GM21526 (cell line): Measurements from ENCODE around the gene IFT25.

ENCODE experiments used
- ATAC-seq: cut with Tn5 transposase; IDR thresholded peaks from one replicate; pipeline ENCODE4 v1.9.1; 2021; ENCODE audit warnings: moderate library complexity; ENCODE audit not compliant: unreplicated experiment, low FRiP score

Gene IFT25

DNA sequence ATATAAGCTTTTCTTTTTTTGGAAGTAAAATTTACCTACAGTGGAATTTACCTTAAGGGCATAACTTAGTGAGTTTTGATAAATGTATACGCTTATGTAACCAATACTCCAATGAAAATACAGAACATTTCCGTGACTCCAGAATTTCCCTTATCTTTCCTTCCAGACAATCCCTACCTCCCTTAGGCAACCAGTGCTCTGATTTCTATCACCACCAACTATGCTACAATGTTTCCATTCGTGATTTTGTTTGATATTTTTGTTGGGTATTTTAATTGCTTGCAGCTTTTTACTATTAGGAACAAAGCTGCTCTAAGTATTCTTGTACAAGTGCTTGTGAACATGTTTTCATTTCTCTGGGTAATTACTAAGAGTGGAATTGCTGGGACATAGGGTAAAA is 14.6 kb downstream of the IFT25 start:
- no peak for ATAC-seq

DNA sequence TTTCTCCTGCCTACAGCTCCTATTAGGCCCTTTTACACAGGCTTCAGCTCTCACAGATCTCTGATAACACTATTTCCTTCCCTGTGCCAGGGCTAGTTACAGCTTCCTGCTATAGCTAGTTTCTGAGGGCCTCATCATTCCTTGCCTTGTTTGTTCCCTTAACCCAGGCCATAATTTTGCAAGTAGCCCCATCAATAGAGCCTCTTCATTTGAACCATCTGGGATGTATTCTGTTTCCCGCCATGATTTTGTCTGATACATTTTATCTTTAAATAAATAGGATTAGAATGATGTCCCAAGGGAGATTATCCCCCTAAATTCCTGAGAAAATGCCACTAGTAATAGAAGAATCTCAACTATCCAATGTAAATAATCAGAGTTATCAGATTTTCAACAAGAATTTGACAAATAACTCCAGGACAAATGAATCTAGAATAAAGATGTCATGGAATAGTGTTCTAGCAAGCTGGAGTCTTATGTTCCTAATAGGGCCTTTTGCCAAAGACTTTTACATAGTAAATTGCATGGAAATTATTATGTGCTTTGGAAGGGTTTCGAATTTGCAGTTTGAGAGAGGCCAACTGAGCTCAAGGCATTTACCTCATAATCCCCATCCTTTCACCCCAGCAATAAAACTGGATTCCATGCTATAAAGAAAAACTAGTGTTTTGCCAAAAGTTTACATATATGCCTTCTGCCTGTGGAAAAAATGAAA is 16.1 kb downstream of the IFT25 start:
- no peak for ATAC-seq

DNA sequence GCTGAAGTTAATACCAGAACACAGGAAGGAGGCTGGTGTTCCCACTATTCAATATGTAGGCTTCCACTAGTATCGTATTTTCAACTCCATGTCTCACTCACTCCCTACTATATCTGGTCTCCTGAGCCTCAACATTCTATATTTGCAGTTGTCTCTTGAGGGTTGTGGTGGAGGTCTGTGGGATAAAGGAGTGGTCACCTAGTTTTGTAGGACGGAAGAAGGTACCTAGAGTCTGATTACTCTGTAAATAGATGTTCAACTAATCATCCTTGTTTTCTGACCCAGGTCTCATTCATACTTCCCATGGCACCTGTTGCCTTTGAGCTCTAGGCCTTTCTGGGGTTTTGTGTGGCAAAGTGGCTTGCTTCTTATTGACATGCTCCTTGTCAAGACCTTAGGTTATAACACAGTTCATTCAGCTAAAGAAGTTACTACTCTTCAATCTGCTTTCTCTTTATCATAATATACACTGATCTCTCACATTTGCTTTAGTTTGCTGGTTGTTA is 18.1 kb downstream of the IFT25 start:
- no peak for ATAC-seq

DNA sequence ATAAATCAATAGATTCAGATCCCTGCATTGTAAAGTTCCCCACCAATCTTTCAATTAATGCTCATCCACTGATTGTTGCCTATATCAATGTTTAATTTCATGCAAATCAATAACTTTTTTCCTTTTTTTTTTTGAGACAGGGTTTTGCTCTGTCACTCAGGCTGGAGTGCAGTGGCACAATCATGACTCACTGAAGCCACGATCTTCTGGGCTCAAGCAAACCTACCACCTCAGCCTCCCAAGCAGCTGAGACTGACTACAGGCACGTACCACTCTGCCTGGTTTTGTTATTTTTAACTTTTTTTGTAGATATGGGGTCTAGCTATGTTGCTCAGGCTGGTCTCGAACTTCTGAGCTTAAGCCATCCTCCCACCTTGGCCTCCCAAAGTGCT is 25.8 kb downstream of the IFT25 start:
- ATAC-seq, result no peak

DNA sequence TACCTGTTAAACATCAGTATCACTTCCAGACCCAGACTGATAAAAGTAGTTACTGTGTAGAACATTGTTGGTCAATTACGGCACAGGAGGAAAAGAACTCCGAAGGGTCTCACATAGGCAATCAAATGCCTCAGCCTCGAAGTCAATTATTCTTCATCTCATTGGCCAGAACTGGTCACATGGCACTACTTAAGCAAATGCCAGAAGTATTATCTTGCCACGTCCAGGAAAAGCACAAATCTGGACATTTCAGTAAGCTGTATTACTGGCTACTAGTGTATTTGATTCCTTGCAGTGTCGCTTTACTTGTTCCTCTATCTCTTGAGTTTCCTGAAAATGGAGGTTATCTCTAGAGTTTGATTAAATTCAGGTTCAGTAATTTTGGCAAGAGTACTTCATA is 27.2 kb downstream of the IFT25 start:
- ATAC-seq, result no peak

DNA sequence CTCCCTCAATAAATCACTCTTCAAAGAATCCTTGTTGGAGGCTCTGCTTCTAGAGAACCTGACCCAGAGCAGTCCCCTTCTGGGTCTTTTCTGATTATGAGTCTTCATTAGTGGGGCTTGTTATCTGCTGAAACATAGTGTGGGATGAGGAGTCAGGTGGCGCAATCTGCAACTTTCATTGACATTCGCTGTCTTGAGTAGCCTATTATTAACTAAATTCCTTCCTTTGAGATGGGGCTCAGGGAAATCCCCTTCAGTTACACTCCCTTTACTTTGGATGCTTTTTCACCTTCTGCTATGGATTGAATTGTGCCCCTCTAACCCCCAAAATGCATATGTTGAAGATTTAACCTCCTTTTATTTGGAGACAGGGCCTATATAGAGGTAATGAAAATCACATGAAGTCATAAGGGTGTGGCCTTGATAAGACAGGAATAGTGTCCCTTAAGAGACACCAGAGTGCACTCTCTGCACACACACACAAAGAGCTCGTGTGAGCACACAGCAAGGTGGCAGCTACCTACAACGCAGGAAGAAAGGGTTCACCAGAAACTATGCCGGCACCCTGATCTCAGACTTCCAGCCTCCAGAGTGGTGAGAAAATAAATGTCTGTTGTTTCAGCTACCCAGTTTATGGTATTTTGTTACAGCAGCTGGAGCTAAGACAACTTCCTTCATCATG is 32.0 kb downstream of the IFT25 start:
- ATAC-seq, result no peak

DNA sequence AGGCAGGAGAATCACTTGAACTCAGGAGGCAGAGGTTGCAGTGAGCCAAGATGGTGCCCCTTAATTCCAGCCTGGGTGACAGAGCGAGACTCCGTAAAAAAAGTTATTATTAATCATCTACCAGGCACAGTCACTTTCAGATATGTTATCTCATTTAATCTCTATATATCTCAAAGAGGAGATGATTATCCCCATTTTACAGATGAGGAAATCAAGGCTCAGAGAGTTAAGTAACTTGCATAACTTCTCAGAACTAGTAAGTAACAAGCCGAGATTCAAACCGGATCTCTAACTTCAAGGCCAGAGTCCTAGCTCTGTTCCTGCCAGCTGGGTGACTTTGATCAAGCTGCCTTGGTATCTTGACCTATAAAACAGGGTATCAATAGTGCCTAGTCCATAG is 34.1 kb downstream of the IFT25 start:
- no peak for ATAC-seq

DNA sequence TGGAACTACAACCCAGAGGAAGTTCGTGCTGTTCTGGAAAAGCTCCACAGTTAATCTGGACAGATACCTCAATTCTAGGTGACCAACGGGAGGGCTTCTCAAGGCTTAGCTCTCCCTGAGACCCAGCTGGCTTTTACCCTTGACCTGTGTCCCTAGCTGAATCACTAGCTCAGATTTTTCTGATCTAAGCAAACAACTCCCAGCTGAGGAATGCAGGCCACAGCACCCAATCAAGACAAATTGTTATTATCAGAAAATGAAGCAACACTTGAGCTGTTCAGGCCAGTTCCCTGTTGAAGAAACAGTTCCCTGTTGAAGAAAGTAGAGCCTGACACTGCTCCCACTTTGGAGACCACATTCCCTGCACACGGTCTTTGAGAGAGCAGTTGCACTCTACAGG is 35.6 kb downstream of the IFT25 start:
- ATAC-seq, result no peak

DNA sequence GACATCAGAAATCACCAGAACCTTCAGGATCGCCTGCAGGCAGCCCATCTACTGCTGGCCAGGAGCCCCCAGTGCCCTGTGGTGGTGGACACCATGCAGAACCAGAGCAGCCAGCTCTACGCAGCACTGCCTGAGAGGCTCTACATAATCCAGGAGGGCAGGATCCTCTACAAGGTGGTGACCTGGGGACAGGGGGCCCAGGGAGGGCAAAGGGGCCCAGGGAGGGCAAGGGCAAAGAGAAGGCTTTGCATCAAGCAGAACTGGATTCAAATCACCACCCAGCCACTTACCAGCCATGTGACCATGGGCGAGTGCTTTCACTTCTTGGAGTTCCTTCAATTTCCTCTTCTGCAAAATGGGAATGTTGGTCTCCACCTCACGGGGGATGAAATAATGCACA is 39.4 kb downstream of the IFT25 start:
- no peak for ATAC-seq

DNA sequence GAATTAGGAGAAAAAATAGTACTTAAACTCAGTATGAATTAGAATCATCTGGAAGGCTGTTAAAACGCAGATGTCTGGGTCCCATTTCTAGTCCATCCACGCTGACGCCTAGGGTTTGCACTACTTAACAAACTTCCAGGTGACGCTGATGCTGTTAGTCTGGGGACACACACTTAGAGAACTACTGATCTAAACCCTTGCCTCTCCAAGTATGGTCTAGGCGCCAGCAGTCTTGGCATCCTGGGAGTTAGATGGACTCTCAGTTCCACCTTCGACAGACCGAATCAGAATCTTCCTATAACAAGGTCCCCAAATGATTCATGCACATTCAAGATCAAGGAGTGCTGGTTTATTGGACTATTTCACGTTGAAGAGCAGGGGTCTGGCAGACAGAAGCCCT is 40.0 kb downstream of the IFT25 start:
- no peak for ATAC-seq

DNA sequence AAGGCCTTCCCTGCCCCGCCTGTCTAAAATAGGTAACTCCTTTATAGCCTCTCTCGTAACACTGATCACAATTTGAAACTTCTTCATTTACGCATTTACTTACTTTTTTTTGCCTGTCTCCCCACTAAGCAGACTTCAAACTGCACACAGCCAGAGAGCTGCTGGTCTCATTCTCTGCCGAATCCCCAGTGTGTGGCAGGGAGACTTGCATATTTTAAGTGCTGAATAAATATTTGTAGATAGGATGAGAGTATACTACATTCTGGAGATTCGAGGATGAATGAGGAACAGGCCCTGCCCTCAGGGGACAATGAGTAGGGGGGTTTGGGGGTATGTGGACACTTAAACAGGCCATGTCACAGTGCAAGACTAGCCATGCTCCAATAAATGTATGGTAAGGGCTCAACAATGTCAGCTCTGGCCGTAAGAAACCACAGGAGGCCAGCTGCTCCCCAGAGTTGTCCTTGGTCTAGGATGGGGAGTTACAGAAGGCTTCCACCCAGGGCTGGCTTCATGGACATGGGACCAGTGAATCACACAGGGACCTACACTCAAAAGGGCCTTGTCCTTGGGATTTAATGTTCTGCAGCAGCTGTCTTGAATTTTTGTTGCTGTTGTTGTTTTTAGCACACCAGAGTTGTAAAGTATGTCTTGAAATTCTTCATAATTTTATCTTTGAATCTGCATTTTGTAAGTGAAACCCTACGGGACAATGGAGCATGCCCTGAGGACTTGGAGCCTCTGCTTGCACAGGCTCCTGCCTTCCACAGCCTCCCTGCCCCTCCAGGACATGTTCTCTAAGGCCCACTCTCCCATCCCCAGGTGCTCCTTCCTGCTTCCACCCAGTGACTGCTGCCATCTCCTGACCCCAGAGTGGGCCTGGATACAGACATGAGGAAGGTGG is 43.0 kb downstream of the IFT25 start:
- no peak for ATAC-seq

DNA sequence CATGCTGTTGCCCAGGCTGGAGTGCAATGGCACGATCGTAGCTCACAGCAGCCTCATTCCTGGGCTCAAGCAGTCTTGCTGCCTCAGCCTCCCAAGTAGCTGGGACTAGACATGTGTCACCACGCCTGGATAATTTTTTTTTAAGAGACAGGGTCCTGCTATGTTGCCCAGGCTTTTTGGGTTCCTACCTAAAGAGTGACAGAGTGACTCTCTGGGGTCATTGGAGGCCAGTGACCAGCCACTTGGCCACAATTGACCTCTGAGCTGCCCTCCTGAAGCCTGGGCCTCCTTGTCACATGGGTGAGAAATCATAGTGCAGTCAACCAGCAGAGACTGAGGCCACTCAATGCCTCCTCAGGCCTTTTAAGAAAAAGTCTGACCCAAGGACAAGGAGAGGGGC is 45.8 kb downstream of the IFT25 start:
- ATAC-seq, result no peak

DNA sequence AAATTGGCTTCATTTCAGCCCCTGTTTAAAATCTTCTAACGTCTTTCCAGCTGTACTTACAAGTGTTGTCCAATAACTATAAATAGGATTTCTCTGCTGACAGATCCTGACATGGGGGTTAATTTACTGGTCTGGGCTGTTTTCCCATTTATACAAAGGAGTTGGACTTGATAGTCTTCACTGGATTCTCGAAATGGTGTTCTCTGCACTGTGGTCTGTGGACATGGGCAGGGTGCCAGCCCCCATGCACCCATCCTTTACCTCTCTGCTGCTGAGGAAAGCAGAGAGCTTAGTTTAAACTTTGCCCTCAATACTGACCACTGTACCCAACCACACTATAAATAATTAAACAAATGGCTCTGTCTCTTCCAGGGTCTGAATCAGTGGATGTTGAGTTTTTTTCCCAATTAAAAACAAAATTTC is 46.3 kb downstream of the IFT25 start:
- ATAC-seq, result no peak

DNA sequence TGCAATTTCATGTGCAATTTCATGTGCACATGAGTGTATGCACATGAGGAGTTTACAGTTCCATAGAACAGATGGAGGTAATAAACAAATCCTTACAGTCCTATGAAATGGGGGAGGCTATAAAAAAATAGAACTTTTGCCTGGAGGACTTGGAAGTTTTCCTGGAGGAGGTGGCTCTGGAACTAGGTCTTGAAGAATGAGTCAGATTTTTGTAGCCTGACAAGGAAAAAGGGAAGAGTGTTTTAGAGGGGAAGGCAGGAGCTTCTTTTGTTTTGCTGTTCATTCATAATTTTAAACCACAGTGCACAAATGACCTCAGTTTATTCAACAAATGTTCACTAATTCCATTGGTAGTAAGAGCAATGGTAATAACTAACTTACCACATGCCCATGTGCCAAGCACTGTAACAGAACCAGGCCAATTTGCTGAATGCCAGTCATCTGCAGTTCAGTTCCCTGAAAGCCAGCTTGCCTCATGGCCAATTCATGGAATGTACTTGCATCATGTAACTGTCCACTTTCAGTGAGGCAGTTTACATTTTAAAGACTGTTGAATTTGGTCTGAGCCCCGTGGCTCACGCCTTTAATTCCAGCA is 48.8 kb downstream of the IFT25 start:
- no peak for ATAC-seq

DNA sequence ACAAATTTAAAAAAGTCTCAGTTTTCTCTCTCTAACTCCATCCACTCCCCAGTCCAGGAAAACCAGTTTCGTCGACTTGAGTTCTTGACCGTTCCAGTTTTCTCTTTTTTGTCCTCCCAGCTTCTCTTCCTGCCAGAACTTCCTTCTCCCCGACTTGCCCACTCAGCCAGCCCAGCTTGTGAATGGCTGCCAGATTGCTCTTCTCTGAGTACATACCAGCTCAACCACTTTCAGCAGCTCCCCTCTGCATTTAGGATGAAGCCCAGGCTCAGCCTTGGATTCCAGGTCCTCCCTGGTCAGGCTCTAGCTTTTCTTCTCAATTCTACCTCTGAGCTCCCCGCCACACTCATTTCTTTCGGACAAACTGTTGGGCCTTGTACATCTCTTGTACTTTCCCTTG is 50.1 kb downstream of the IFT25 start:
- no peak for ATAC-seq

DNA sequence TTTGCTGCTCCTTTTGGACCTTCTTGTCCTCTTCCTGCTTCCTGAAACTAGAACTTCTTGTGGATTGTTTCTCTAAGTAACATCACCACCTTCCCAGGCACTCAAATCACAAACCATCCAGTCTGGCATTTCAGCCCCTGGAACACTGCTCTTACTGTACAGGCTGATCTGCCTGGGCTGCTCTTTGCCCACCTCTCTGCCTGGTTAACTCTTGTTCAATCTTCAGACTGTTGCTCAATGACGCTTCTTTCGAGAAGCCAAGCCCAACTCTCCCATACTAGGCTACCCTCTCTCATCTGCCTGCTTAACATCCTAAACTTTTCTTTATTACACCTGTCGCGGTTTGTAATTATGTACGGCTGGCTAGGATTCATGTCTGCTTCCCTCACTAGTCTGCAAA is 50.9 kb downstream of the IFT25 start:
- no peak for ATAC-seq

DNA sequence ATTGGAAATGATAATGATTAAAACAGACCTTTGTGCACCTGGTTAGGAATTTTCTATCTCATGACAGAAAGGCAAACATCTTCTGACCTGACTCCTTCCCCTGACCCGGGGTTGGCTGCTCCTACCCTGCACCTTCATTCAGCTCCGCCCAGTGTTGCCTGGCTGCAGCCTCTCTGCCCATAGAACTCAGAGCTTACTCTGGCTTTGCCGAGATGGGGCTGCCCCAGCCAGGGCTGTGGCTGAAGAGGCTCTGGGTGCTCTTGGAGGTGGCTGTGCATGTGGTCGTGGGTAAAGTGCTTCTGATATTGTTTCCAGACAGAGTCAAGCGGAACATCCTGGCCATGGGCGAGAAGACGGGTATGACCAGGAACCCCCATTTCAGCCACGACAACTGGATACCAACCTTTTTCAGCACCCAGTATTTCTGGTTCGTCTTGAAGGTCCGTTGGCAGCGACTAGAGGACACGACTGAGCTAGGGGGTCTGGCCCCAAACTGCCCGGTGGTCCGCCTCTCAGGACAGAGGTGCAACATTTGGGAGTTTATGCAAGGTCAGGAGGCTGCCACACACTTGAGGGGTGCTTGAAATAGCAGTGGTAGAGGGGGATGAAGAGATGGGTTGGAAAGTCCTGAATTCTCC is 51.4 kb downstream of the IFT25 start, which contains the start of gene DIO1:
Gene DIO1 (plus strand): TSS at position 189 of the 638 bp plus-strand sequence. CDS start 24 bp downstream, at position 213.
- no peak for ATAC-seq

DNA sequence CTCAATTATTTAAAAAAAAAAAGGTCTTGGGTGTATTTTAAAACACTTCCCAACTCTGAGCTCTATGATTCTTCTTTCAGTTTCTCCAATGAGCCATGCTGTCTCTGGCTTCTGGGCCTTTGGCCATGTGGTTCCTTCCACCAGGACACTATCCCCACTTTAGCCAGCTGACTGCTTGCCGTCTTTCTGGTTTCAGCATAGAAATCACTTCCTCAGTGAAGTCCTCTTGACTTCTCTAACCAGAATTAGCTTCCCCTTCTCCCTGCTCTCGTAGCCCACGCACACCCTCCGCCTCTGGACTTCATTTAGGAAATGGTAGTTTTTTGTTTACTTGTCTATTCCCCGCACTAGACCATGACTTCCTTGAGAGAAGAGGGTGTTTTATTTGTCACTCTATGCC is 52.6 kb downstream of the IFT25 start:
- ATAC-seq, result no peak

DNA sequence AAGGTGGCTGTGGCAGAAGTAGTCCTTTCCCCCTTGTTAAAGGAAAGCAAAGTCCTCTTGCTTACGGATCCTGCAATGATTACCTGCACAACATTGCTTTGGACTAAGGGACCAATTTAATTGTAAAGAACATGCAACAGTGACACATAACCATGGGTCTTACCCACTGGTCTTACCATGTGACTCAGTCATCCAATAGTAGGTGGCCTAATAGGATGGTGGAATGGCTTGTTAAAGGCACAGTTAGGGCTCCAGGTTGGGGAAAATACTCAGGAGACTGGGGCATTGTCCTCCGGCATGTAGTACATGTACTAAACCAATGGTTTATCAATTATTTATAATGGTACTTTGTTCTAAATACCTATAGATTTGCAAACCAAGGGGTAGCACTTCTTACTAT is 53.8 kb downstream of the IFT25 start:
- ATAC-seq, result no peak

DNA sequence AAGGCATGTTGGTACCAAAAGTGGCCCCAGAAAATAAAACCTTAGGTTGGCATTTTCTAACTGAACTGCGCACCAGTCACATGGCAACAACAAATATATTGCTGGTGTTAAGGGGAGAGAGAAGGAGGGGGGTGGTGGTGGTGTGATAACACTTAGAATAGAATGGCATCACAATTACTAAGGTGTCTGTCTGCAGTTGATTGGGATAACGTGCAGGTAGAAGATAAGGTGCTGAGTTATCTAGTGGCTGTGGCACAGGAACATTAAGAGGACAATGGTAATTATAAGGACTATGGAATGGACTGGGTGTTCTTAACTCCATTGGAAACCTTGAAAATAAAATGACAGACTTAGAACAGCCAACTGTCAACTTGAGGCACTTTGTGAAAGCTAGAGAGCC is 54.5 kb downstream of the IFT25 start:
- no peak for ATAC-seq
